Measurements from ENCODE around the gene EBI3.
A peak's percentile ranks its signal among the peaks of the same experiment; 100 is the strongest.
"Not testable (repeated sequence)": the region's sequence is repeated elsewhere in the genome, so short reads cannot be mapped to it uniquely, and the experiment has no call there.

The EBI3 gene

DNA sequence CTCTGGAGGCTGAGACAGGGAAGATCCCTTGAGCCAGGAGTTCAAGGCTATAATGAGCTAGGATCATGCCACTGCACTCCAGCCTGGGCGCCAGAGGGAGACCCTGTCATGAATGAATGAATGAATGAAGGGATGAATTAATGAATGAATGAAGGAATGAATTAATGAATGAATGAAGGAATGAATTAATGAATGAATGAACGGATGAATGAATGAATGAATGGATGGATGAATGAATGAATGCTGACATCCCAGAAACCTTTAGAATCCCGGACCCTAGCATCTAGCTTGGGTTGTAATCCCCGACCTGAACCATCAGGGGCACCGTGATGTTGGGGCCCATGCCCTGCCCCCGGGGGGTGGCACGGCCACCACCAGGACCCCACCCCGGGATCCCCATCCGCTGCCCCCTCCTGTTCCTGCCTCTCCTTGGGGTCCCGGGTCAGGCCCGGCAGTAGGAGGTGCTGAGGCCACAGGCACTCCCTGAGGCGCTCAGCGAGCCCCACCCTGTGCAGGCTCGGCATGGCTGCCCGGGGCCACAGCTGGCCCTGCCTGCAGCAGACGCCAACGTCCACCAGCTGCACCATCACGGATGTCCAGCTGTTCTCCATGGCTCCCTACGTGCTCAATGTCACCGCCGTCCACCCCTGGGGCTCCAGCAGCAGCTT is 3.4 kb downstream of the EBI3 start:
- Histone ChIP-seq H3K27ac (no peak overlapping the region), H3K36me3 (no peaks in the 10 kb centered on the region), H3K4me3 (ENCODE audit: low read depth, low read length) (no peak overlapping the region), H3K9me3 (ENCODE audit: severe bottlenecking) (no peaks in the 10 kb centered on the region), H3K27me3 (ENCODE audit: insufficient read depth, low read depth, severe bottlenecking) (no peaks in the 10 kb centered on the region)
- TF ChIP-seq, protein P1, sequence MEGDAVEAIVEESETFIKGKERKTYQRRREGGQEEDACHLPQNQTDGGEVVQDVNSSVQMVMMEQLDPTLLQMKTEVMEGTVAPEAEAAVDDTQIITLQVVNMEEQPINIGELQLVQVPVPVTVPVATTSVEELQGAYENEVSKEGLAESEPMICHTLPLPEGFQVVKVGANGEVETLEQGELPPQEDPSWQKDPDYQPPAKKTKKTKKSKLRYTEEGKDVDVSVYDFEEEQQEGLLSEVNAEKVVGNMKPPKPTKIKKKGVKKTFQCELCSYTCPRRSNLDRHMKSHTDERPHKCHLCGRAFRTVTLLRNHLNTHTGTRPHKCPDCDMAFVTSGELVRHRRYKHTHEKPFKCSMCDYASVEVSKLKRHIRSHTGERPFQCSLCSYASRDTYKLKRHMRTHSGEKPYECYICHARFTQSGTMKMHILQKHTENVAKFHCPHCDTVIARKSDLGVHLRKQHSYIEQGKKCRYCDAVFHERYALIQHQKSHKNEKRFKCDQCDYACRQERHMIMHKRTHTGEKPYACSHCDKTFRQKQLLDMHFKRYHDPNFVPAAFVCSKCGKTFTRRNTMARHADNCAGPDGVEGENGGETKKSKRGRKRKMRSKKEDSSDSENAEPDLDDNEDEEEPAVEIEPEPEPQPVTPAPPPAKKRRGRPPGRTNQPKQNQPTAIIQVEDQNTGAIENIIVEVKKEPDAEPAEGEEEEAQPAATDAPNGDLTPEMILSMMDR (IDR thresholded peaks at IDR 0.05; ENCODE audit: low read depth, low read length) = no peak
- DNase-seq = no peak

DNA sequence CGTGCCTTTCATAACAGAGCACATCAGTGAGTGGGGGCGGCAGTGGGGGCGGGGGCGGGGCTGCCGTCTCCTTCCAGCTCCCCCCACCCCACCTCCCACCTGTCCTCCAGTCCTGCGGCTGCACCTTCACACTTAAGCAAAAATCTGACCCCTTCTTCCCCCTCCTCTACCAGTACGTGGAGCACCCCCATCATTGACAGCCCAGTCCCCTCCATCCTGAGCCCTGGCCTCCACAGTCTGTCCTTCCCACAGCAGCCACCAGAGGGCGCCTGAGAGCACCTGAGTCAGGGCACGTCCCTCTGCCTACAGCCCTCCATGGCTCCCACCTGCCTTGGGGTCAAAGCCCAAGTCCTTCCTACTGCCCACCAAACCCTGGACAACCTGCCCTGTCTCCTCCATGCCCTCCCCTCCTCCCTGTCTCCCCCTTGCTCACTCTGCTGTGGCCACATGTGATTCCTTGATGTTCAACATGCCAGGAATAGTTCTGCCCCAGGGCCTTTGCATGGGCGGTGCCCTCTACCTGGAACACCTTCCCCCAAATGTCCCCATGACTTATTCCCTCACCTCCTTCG is 4.0 kb downstream of the EBI3 start:
- no peak overlapping the region for H3K27ac ChIP-seq
- no peak overlapping the region for H3K4me3 ChIP-seq (ENCODE audit: low read depth, low read length)
- no peaks in the 10 kb centered on the region for H3K36me3 ChIP-seq
- peak; percentile 69 for DNase-seq
- no peaks in the 10 kb centered on the region for H3K9me3 ChIP-seq (ENCODE audit: severe bottlenecking)
- TF ChIP-seq, protein P1 (IDR thresholded peaks at IDR 0.05; ENCODE audit: low read depth, low read length) = peak; percentile 91
- no peaks in the 10 kb centered on the region for H3K27me3 ChIP-seq (ENCODE audit: insufficient read depth, low read depth, severe bottlenecking)

DNA sequence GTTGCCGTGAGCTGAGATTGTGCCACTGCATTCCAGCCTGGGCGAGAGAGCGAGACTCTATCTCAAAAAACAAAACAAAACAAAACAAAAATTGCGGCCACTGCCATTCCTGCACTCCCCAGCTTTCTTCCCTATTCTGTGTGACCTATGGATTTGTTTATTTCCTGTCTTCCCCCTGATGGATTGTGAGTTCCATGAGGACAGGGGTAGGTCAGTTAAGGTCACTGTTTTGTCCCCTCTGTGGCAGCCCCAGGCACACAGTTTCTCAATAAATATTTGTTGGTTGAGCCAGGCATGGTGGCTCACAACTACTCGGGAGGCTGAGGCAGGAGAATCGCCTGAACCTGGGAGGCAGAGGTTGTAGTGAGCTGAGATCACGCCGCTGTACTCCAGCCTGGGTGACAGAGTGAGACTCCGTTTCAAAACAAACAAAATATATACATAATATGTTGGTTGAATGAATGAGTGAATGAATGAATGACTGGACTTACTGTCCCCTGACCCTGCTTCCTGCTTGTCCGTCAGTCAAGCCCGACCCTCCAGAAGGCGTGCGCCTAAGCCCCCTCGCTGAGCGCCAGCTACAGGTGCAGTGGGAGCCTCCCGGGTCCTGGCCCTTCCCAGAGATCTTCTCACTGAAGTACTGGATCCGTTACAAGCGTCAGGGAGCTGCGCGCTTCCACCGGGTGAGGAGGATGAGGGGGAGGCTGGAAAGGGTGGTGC is 5.0 kb downstream of the EBI3 start:
- Histone ChIP-seq H3K27me3 (ENCODE audit: insufficient read depth, low read depth, severe bottlenecking) (no peaks in the 10 kb centered on the region), H3K4me3 (ENCODE audit: low read depth, low read length) (no peak overlapping the region), H3K36me3 (no peaks in the 10 kb centered on the region), H3K27ac (no peak overlapping the region), H3K9me3 (ENCODE audit: severe bottlenecking) (no peaks in the 10 kb centered on the region)
- DNase-seq = no peak
- TF ChIP-seq, protein P1 (IDR thresholded peaks at IDR 0.05; ENCODE audit: low read depth, low read length) = no peak

DNA sequence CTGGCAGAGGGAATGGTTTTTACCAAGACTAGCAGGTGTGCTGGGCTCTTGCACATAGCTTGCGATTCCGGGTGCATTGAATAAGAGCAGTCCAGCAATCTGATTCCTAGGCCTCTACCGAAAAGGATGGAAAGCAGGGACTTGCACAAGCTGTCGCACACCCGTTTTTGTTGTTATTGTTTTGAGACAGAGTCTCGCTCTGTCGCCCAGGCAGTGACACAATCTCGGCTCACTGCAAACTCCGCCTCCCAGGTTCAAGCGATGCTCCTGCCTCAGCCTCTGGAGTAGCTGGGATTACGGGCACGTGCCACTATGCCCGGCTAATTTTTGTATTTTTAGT is 5.5 kb downstream of the EBI3 start:
- Histone ChIP-seq H3K9me3 (ENCODE audit: severe bottlenecking) (no peaks in the 10 kb centered on the region), H3K27me3 (ENCODE audit: insufficient read depth, low read depth, severe bottlenecking) (no peaks in the 10 kb centered on the region), H3K36me3 (no peaks in the 10 kb centered on the region), H3K27ac (no peak overlapping the region), H3K4me3 (ENCODE audit: low read depth, low read length) (no peak overlapping the region)
- DNase-seq = no peak
- TF ChIP-seq, protein P1 (IDR thresholded peaks at IDR 0.05; ENCODE audit: low read depth, low read length) = no peak

DNA sequence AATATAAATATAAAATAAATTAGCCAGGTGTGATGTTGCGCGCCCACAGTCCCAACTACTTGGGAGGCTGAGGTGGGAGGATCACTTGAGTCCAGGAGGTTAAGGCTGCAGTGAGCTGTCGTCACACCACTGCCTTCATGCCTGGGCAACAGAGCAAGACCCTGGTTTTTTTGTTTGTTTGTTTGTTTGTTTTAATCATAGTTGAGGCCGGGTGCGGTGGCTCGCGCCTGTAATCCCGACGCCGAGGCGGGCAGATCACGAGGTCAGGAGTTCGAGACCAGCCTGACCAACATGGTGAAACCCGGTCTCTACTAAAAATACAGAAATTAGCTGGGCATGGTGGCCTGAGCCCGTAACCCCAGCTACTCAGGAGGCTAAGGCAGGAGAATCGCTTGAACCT is 8.2 kb downstream of the EBI3 start:
- not testable (repeated sequence) for H3K4me3 ChIP-seq (ENCODE audit: low read depth, low read length); H3K27ac ChIP-seq; H3K27me3 ChIP-seq (ENCODE audit: insufficient read depth, low read depth, severe bottlenecking); H3K36me3 ChIP-seq; DNase-seq
- H3K9me3 ChIP-seq (ENCODE audit: severe bottlenecking) = peaks cover 13% of the 10 kb centered on the region

DNA sequence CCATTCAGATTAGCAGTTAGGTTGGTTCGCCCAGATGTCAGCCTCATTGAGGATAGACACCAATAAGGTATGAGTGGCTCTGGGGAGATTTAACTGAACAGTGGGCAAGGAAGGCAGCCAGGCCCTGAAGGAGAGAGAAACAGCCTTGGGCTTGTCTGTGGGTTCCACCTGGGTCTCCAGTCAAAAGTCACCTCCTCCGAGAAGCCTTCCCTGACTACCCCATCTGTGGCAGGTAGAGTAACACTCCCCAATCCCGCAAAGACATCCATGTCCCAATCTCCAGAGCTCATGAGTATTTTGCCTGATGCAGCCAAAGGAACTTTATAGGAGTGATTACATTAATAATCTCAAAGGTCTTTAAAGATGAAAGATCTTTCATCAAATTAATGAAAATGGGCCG is 9.5 kb downstream of the EBI3 start:
- TF ChIP-seq, protein P1 (IDR thresholded peaks at IDR 0.05; ENCODE audit: low read depth, low read length) = no peak
- no peak overlapping the region for H3K27ac ChIP-seq
- peaks cover 15% of the 10 kb centered on the region for H3K9me3 ChIP-seq (ENCODE audit: severe bottlenecking)
- H3K27me3 ChIP-seq (ENCODE audit: insufficient read depth, low read depth, severe bottlenecking) = no peaks in the 10 kb centered on the region
- H3K4me3 ChIP-seq (ENCODE audit: low read depth, low read length) = no peak overlapping the region
- H3K36me3 ChIP-seq = no peaks in the 10 kb centered on the region
- no peak for DNase-seq

Measured in WERI-Rb-1 (cell line).